Astrocyte (in vitro differentiated cells and primary cell): ENCODE data around the gene SLC24A4.

Source experiments
- EZH2 ChIP-seq: IDR thresholded peaks from 2 replicates; pipeline ENCODE4 v1.6.1; 2012; ENCODE audit warnings: mild to moderate bottlenecking, low read length, inconsistent platforms; ENCODE audit not compliant: insufficient read depth
- TF ChIP-seq, protein P1 (sequence below): IDR thresholded peaks from 2 replicates; pipeline ENCODE4 v1.5.1; 2011; ENCODE audit warnings: low read depth, mild to moderate bottlenecking, inconsistent platforms, low read length, moderate library complexity; ENCODE audit not compliant: insufficient read depth

DNA sequence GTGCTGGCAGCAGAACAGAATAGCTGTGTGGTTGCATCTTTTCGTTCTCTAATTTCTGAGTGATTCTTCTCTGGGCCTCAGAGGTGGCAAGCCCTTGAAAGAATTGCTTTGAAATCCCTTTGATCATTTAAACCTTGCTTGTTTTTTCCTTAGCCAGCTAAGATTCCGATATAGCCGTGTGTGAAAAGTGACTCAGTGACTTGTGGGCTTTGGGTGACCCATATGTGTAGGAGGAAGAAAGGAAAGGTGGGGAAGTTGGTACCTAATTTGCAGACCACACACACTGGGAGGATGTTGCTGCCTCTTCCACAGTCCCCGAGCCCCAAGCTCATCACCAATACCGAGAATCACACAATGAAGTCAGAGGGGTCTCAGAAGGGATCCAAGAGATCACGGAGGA lies 18.8 kb downstream of the SLC24A4 start:
- TF ChIP-seq, protein P1, sequence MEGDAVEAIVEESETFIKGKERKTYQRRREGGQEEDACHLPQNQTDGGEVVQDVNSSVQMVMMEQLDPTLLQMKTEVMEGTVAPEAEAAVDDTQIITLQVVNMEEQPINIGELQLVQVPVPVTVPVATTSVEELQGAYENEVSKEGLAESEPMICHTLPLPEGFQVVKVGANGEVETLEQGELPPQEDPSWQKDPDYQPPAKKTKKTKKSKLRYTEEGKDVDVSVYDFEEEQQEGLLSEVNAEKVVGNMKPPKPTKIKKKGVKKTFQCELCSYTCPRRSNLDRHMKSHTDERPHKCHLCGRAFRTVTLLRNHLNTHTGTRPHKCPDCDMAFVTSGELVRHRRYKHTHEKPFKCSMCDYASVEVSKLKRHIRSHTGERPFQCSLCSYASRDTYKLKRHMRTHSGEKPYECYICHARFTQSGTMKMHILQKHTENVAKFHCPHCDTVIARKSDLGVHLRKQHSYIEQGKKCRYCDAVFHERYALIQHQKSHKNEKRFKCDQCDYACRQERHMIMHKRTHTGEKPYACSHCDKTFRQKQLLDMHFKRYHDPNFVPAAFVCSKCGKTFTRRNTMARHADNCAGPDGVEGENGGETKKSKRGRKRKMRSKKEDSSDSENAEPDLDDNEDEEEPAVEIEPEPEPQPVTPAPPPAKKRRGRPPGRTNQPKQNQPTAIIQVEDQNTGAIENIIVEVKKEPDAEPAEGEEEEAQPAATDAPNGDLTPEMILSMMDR: no peak
- no peak for TF ChIP-seq EZH2
